ENCODE measurements around the gene NOVA1.

The NOVA1 gene

DNA sequence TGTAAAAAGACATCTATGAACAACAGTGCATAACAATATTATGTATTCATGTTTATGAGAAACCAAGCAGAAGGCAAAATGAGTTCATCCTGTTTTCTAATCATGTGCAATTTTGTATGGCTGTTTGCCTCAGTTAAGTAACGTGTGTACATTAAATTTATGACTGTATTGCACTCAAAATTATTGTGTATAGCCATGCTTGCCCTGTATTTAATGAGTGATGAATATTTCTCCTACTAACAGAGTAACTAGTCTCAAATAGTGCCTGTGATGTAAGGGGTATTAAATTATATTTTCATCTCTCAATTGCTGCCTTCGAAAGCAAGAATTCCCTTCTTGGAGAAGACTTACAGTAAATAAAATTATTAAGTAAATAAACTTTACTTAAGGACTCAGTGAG lies 154.2 kb downstream of the NOVA1 start:
- DNase-seq, result no peak

DNA sequence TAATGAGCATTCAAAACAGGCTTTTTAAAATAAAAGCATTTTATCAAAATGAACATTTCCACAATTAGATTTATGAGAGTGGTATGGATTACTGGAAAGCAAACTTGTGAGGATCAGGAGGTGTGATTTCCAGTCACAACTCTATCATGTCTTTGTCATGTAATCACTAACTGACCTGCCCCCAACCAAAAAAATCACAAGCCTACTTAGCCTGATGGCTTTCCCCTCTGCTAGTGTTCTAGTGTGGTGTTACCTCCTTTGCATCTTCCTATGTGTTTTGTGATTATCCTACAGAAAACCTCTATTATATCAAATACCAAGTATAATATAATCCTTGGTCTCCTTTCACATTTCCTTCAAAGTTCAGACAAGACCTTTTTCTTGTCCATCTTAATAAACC lies 168.6 kb downstream of the NOVA1 start:
- DNase-seq, result no peak

DNA sequence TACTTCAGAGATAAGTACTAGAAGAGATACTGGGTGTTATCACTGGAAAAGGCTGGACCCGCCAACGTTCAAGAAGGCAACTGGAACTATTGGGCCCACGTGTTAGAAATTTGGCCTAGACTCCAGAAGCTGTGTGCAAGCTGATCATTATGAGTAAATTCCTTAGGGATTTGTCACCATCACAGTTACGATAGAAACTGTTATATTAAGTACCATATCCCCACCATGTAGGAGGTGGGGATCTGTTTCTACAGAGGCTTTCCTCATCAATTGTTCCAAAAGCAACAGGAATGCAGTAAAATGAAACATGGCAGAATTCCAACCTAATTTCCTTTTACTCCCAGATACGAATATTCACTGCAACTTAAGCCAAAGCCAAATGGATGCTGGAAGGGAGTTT lies 170.7 kb downstream of the NOVA1 start:
- no peak for DNase-seq

DNA sequence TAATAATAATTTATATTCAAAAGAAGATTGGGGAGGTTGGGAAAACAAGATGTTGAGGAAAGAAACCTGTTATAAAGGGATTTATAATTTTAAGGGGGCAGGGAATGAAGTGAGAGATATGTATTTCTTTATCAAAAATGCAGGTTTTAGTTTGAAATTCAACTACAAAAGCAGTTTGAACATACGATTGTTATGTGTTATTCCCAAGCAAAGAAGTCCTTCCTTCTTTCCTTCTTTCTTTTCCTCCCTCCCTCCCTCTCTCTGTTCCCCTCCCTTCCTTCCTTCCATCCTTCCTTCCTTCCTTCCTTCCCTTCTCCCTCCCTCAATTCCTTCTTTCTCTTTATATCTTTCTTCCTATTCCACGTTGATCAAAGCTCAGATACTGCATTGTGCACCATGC lies 173.3 kb downstream of the NOVA1 start:
- no peak for DNase-seq

DNA sequence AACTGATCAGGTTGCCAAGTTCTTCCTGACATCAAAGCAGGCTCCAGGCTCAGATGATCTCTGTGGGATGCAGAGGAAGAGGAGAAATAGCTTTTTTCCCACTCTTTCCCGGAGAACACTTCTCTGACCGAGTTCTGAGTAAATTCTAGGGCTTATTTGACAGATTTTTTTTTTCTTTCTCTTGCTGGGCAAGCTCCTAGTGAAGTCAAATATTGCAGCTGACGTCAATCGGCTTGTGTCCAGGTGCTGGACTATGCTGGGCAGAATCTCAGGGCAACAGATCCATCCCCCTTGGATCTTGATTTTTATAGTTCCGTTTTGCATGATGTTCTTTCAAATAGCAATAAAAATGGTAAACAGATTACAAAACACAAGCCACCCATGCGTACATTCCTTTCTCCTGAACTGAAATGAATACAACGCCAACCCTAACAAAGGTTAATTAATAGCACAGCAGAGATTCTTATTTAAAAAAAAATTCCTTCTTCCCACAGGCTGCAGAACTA lies 182.2 kb downstream of the NOVA1 start:
- no peak for DNase-seq

DNA sequence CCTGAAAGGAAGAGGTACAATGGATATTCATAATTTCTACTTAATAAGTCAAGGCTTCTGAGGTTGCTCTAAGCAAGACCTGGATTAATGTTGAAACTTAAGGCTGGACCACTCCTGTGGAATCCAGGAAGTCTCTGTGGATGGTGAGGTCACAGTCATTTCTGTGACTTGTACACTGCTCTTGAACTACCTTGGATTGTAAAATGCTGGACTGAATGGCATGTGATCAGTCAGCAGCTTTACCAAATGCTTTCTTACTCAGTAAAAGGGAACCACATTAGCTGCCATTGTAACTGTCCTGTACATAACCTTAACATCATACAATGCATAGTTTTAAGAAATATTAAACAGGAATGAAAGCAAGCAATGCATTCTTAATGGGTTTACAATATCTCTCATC lies 182.9 kb downstream of the NOVA1 start:
- no peak for DNase-seq

DNA sequence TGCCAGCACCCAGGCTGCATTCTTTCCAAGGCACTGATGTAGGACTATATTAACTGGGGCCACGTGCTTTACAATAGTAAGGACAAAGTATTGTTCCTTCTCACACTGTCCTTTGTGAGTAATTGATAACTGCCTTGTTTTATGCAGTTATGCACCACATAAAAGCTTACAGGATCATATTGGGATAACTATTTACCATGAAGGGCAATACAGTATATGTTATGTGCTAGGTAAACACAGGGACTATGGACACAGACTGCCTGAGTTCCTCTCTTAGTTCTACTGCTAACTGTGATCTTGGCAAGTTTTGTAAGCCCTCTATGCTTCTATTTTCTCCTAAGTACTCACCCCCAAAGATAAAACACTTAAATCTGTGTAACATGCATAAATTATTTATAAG lies 183.7 kb downstream of the NOVA1 start:
- no peak for DNase-seq

DNA sequence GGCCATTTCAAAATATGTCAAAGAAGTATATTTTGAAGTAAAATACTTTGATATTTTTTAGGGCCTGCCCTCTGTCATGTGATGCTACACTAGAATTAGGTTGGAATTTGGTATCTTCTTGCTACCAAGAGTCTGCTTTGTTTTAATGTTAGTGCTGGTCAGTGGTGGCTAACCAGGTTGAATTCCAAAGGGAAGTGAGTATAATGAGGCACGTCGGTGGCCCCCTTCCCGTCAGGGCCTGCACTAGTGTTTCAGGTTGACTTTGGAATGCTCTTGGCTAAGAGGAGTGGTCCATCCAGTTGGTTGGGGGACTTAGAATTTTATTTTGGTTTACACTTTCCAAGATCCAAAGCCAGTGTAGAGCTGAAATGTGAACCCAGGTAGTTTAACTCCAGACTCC lies 185.4 kb downstream of the NOVA1 start:
- no peak for DNase-seq

DNA sequence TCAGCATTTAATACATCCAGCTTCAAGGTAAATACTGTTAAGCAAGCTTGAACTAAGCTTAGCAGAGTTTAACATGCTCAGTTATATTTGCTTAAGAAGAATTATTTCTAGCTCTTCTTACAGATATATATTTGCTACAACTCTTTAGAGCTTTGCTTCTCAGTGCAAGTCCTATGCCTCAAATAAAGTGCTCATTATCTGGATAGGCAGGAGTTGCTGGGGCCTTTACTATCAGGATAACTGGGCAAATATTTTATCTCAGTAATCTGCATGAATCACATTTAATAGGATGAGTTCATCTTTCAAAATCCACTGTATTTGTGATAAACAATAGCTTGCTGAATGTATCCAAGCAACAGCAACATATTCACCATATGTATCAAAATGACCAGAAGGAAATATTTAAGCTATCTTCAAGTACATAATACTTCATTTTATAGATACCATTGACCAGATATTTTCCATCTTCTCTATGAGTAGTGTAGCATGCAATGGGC lies 187.6 kb downstream of the NOVA1 start:
- DNase-seq, result no peak

DNA sequence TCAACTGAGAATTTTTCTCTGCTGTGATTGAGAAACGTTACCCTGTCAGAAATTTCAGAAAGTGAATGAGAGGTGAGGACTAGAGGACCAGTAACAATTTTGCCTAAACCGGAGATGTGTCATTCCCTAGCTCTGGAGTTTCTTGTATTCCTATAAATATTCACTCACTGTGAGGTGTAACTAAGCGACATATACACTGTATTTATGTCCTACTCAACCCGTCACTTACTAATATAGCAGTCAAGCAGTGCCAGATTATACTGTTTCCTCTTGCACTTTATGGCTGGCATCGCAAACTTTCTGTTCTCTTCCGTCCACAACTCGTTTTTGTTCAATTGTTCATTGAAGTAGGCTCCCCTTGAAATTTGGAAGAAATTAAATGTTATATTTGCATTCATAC lies 192.9 kb downstream of the NOVA1 start:
- no peak for DNase-seq

DNA sequence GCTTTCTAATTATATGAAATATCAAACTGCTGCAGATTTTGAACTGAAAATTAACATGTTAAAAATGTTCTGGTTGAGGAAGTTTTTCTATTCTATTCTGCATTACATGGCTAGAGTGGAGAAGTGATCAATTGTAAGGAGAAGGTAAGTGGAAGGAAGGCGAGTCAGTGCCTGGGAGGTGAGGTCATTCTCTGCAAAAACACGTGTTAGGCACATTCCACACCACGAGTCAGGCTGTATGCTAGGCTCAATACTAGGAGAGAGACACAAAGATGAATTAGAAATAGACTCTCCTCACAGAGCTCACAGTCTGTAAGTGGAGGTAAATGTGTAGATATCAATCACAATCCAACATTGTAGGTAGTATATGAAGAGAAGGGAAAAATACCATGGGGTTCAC lies 194.1 kb downstream of the NOVA1 start:
- no peak for DNase-seq

DNA sequence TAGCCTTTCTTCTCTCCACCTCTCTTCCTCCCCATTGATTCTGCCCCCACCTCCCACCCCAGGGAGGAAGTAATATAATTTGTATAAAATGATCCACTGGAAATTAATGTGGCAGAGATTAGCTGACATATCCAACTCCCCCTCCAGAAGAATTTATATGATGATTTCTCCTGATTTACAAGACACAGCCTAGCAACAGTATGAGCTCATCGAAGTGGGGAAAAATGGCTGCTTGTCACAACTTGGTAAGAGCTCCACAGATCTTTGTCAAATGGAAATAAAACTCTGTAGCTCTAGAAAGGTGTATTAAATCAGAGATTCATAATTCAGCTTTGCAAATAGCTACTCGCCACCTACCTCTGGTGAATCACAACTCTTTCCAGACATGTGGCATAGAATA lies 195.7 kb downstream of the NOVA1 start:
- DNase-seq, result no peak

DNA sequence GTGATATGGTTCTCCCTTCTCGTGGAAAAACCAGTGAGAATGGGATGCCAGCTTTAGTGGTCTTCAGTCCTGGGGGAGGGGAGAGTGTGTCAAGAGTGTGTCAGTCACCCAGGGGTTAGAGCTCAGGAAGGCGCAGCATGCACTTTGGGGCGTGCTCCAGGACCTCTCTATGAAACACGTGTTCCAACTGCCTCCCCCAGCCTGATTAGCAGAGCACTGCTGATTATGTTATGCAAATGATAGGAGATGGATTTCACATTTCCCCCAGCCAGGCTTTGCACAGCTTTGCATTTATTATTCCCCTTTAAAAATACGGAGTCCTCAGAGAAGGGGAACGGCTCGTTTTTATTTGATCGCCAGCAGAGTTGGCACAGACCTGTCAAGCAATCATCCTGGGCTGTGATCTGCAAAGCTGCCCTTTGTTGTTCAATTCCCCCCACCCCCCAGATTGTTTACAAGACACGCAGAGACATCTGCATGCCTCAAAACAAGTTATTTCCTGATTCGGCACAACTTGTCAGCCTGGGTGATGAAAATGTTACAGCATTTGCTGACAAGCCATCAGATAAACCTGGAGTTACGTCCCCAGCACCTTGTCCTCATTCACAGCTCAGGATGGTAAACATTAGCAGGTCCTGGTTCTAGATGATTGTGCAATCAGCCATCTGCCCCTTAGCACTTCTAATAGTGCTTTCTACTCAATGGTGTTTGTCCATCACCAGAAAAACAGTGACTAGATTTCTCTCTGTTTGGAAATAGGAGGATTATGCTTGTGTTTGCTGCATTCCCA lies 196.5 kb downstream of the NOVA1 start:
- DNase-seq, result no peak

DNA sequence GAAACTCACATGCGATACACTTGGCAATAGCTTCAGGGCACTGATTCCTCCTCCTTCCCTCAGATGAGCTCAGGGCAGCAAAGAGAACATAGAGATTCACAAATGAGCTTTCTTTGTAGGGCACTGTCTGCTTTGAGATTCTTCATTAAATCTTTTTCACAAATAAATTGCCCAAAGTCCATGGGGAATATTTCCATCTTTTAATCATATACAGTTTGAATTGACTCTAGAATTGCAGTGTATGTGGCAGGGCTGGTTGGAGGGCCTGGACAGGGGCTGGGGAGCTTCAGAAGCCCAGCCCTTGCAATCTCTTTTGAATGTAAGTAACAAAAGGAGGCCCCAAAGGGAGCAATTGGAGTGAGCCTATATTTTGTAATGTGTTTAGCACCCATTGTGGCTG lies 197.5 kb downstream of the NOVA1 start:
- DNase-seq, result no peak

DNA sequence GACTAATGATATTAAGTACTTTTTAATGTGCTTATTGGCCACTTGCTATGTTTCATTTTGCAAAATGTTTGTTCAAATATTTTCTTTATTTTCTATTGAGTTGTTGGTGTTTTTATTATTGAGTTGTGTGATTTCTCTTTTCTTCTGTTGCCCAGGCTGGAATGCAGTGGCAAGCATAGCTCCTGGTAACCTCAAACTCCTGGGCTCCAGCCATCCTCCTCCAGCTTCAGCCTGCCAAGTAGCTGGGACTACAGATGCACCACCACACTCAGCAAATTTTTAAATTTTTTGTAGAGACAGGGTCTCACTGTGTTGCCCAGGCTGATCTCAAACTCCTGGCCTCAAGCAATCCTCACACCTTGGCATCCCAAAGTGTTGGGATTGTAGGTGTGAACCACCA lies 199.2 kb downstream of the NOVA1 start:
- no peak for DNase-seq
